ENCODE measurements around the gene CMTM2.
"Not testable (repeated sequence)": the region's sequence is repeated elsewhere in the genome, so short reads cannot be mapped to it uniquely, and the experiment has no call there.

The CMTM2 gene

GRCh38 chr16:66553223-66553622 is 26.0 kb upstream of the CMTM2 start:
- no peak for DNase-seq

DNA sequence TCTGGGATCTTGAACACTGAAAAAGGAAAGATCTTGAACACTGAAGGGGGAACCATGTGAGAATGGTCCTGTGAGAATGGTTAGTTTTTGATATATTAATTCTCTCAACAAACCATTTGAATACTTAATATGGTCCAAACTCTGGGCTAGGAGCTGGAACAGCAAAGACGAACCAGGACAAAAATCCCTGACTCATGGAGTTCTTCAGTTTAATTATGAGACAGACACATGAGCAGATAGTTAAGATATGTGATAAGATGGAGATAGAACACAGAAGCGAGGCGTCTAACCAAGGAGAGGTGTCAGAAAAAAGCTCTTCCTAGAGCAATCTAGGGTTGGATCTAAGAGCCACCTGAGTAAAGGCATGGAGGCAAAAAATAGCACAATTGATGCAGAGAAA is 25.2 kb upstream of the CMTM2 start:
- no peak for DNase-seq

DNA sequence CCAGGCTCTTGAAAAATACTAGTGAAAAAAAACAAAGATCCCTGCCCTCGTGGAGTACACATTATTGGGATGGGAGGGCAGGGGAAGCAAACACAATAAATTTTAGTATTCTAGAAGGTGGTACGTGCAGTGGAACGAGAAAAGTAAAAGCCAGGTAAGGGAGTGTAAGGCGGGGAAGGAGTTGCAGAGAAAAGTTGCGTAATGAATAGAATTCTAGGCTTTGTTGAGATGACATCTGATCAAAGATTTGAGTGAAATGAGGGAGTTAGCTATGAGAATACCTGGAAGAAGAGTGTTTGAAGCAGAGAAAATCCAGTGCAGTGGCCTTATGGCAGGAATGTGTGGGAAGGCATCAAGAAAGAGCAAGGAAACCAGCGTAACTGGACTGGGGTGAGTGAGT is 24.8 kb upstream of the CMTM2 start:
- DNase-seq, result no peak

GRCh38 chr16:66560107-66560506 is 19.2 kb upstream of the CMTM2 start:
- no peak for DNase-seq

DNA sequence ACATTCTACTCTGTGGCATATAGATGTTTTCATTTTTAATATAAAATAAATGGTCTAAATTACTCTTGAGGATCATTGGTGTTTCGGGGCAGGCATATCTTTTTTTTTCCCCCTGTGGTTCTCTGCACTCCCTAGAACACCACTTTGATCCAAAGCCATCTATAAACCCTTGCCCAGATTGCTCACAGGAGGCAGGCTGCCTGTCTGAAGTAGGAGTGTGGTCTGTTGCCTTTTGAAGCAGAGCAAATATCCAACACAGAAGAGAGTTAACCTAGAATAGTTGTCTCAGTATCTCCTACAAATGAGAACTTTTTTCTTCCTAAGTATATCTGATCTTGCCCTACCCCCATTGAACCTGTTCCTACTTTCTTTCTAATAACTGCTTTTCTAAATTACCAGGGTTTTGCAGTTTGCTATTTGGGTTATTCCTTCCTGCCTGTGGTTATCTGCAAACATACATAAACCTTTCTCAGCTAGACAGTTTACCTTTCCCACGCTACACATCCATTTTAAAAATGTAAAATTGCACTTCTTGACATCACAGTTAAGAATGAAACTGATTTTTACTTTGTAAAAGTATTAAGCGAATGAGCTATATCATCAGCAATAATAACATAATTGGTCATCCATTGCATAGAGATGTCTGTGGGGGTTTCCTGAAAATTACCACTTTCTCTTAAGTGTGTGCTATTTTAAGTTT is 17.7 kb upstream of the CMTM2 start:
- DNase-seq, result no peak

DNA sequence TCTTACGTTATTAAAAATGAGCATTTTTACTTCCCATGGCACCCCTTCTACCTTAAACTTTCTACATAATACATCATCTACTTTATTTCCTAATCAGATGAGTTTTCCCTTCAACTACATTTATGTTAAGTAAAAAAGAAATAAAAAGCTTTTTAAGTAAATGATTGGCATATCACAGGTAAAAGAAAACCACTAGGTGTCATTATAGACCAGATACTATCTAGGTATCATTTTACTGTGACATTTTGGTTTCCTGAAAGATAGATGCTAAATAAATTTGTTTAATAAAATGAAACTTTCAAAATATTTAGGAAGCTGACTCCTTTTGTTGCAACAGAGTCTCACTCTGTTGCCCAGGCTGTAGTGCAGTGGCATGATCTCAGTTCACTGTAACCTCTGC is 16.9 kb upstream of the CMTM2 start:
- no peak for DNase-seq

DNA sequence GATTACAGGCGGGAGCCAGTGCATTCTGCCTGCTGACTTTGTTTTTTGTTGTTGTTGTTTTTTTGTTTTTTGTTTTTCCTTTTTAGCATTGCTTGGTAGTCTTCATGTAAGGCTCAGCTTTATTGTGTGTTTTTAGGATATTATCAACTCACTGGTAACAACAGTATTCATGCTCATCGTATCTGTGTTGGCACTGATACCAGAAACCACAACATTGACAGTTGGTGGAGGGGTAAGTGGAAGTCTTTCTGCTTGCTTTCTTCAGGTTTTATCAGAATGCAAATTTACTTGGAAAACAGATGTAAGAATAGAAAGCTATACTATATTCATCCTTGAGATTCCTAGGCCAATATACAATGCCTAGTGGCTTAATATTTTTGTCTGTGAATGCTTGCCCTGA is 16.3 kb upstream of the CMTM2 start:
- no peak for DNase-seq

DNA sequence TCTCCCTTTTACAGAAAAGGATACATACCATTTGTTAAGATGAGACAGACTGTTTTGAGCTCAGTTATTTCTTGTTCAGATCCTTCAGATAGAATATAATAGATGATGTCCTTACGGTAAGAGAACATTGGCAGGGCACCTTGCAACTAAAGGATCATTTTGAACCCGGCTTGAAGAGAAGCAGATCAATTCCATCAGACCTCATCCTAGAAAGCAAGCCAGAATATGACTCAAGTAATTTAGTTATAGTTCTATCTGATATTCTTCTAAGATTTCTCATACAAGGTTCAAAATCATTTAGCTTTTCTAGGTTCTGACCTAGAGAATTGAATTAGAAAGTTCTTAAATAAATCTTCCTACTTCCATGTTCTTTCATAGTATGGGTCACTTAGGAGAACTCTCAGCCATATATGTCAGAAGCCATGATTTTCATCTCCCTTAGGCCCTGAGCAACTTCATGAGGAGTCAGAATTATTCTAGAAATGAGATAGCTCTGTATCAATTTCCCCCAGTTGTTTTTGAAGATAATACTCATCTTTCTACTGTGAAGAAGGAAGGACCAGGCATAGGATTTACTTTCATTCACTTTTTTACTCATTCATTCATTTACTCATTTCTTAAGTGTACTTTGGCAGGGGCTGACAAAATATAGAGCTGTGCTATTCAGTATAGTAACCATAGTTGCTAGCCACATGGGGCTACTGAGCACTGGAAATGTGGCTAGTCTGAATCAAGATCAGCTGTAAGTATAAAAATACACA is 15.5 kb upstream of the CMTM2 start:
- DNase-seq, result no peak

GRCh38 chr16:66566051-66566901 is 13.0 kb upstream of the CMTM2 start, which contains the start of gene CMTM1:
Gene CMTM1 (plus strand): TSS chr16:66566439. CDS start chr16:66566514, 75 bp downstream.
- DNase-seq, result no peak

DNA sequence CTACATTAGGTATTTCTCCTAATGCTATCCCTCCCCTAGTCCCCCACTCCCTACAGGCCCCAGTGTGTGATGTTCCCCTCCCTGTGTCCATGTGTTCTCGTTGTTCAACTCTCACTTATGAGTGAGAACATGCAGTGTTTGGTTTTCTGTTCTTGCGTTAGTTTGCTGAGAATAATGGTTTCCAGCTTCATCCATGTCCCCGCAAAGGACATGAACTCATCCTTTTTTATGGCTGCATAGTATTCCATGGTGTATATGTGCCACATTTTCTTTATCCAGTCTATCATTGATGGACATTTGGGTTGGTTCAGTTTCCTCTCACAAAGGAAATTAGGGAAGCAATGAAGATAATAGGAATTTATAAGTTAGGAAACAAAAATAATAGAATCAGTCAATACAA is 12.0 kb upstream of the CMTM2 start:
- DNase-seq, result not testable (repeated sequence)

- DNase-seq, result no peak
Measured at GRCh38 chr16:66568355-66568754, 10.9 kb upstream of the CMTM2 start.

DNA sequence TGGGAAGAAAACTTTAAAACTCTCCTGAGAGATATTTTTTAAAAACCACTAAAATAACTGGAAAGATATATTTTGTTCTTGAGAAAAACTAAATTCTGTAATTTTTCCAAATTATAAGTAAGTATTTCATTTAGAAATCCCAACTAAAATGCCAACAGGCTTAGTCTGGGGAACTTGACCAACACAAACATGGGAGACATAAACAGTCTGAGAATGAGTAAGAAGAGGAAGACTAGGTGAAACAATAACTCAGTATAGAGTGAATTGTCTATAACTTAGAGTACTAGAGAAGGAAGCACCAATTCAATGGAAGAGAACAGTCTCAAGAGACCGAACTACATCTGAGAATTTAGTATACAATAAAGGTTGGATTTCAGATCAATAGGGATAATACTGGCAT is 10.1 kb upstream of the CMTM2 start:
- DNase-seq, result no peak

GRCh38 chr16:66569827-66570405 is 9.3 kb upstream of the CMTM2 start:
- no peak for DNase-seq

DNA sequence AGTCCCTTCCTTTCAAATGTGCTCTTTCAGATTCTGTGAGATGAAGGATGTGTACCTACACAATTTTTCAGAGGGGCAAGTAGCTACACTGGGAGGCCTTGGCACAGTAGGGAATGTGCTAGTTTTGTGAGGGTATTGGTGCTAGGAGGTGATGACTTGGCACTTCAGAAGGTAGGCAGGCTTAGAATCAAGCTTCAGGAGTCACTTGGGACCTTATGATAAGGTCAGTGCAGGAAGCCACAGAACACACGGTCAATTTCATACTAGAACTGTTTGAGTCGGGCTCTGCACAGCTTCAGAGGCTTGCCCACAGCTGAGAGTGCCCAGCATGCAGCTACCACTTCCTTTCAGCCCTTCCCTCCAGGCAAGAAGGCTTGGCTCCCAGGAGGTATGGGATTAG is 6.9 kb upstream of the CMTM2 start:
- no peak for DNase-seq

- DNase-seq, result no peak
Measured at GRCh38 chr16:66574081-66574480, 5.2 kb upstream of the CMTM2 start.

GRCh38 chr16:66574531-66574930 is 4.7 kb upstream of the CMTM2 start:
- DNase-seq, result no peak

GRCh38 chr16:66575060-66575459 is 4.2 kb upstream of the CMTM2 start:
- no peak for DNase-seq

GRCh38 chr16:66576296-66576695 is 3.0 kb upstream of the CMTM2 start:
- no peak for DNase-seq

DNA sequence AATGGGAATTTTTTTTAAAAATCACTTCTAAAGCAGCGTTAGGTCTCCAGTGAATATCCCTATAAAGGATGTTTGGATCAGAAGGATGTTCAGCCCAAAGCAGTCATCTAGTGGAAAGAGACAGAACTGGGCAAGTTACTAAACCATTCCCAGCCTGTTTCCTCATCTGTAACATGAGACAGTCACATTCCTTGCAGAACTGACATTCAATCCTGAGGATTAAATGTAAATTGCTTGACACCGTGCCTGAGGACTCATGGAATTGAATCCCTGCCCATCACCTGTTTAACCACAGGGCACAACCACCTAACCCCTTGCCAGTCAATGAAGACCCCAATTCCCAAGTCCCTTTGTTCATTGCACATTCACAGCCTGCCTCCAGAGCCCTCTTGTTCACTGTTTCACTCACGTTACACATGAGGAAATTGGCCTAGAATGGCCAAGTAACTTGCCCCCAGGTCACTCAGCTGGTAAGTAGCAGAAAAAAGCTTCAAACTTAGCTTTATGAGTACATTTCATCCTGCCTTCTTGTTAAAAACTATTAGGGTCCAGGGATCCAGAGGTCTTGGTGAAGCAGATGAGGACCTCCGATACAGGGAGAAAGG is 1.4 kb downstream of the CMTM2 start:
- no peak for DNase-seq

- DNase-seq, result no peak
Measured at GRCh38 chr16:66581246-66581952, 2.1 kb downstream of the CMTM2 start.

DNA sequence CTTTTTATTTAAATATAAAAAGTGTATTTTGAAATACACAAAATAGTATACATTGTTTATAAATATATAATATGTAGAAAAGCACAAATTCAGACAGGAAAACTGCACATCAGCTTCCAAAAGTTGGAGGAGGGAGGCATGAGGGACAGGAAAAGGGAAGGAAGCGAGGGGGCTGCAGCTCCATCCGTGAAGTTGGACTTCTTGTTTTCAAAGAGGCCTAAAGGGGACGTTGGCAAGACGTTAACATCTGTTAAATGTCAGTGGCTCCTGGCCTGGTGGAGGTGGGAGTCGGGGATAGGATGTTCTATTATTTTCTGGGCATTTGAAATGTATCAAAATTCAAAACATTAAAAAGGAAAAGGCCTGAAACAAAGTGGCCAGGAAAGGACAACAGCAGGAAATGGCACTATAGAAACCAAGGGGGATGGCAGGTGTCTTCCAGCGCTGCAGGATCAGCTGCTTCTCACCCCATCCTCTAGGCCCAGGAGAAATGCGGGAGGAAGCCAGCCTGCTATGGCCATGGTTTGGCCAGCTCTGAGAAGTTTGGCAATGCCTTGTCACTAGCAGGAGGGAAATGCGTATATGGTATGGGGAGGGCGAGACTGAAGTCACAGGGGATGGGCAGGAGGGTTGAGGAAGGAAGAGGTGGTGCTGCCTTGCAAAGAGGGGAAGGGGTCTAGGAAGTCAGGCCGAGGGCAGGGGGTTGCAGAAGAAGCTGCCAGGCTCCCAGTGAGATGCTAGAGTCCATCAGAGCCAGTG is 6.4 kb downstream of the CMTM2 start:
- DNase-seq, result no peak

Data from NCI-H146 (cell line).